ENCODE measurements around the gene PRR19.

PRR19 gene

DNA sequence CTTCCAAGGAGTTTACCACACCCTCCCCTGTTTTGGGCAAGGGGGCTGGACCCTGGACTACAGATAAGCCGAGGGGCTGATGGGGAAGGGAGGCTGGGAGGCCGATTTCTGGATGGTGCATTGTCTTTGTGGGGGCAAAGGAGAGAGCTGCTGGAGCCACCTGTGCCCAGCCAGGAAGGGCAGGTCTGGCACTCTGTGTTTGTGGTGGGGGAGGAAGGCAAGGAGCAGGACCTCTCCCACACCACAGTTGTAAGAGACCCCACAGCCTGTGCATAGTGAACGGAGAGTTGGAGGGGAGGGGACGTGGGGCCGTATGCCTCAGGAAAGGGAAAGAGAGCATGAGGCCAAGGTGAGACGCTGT lies 16.0 kb upstream of the PRR19 start:
- no peaks in the 10 kb centered on the region for H3K27me3 Mint-ChIP-seq
- peaks cover 4% of the 10 kb centered on the region for H3K36me3 Mint-ChIP-seq (ENCODE audit: low read depth)
- H3K4me3 Mint-ChIP-seq: peak overlapping the region; percentile 84
- H3K9me3 Mint-ChIP-seq: no peaks in the 10 kb centered on the region
- H3K4me1 Mint-ChIP-seq (ENCODE audit: low read depth): peaks cover 18% of the 10 kb centered on the region
- peak overlapping the region; percentile 40 for H3K27ac Mint-ChIP-seq

DNA sequence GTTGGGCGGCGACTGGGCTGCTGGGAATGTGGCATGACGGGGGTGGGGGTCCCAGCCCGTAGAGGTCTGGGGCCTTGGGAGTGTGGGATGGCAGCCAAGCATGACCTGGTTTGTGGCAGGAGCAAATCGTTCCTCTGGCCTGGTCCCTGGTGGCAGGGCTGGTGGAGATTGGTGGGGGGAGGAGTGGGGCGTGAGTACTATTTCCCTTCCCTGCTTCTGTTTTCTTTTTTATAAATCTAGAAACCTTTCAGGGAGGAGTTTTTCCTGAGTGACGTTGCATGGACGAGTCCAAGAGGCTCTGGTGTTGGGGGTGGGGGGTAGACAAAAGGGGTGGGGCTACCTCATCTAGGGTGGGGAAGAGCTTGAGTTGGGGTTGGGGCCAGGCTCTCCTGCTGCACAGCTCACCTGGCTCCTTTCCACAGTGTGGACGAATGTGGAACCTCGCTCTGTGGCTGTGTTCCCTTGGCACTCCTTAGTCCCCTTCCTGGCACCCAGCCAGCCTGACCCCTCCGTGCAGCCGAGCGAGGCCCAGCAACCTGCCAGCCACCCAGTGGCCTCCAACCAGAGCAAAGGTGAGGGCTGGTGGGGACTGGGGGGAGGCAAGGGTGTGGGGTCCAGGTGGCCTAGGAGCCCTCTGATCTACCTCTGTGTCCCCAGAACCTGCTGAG lies 15.4 kb upstream of the PRR19 start:
- Mint-ChIP-seq H3K27ac (no peak overlapping the region), H3K4me1 (ENCODE audit: low read depth) (peaks cover 18% of the 10 kb centered on the region), H3K27me3 (no peaks in the 10 kb centered on the region), H3K4me3 (no peak overlapping the region), H3K36me3 (ENCODE audit: low read depth) (peaks cover 4% of the 10 kb centered on the region), H3K9me3 (no peaks in the 10 kb centered on the region)

DNA sequence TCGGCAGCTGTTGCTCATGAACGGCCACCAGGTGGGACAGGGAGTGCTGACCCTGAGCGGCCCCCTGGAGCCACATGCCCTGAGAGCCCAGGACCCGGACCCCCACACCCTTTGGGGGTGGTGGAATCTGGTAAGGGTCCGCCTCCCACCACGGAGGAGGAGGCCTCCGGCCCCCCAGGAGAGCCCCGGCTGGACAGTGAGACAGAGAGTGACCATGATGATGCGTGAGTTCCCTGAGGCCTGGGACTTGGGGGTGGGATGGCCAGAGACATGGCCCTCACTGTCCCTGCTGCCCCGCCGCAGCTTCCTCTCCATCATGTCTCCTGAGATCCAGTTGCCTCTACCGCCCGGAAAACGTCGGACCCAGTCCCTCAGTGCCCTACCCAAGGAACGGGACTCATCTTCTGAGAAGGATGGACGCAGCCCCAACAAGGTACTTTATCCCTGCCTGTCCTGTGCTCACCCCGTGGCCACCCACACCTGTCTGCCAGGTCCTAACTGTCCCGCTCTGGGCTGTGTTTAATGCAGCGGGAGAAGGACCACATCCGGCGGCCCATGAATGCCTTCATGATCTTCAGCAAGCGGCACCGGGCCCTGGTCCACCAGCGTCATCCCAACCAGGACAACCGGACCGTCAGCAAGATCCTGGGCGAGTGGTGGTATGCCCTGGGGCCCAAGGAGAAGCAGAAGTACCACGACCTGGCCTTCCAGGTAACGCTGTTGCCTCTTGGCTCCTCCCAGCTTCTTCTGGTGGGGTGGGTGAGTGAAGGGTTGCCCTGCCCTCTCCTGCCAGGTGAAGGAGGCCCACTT lies 14.7 kb upstream of the PRR19 start:
- Mint-ChIP-seq H3K36me3 (ENCODE audit: low read depth) (peaks cover 4% of the 10 kb centered on the region), H3K27ac (no peak overlapping the region), H3K4me3 (no peak overlapping the region), H3K9me3 (no peaks in the 10 kb centered on the region), H3K4me1 (ENCODE audit: low read depth) (peaks cover 18% of the 10 kb centered on the region), H3K27me3 (no peaks in the 10 kb centered on the region)

DNA sequence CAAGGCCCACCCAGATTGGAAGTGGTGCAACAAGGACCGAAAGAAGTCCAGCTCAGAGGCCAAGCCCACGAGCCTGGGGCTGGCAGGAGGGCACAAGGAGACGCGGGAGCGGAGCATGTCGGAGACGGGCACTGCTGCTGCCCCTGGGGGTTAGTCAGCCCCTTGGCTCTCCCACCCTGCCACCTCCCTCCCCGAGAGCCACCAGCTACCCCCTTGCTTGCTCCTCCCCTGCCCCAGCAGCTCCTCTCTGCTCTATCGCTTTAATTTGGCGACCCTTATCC lies 14.2 kb upstream of the PRR19 start:
- peaks cover 18% of the 10 kb centered on the region for H3K4me1 Mint-ChIP-seq (ENCODE audit: low read depth)
- peaks cover 4% of the 10 kb centered on the region for H3K36me3 Mint-ChIP-seq (ENCODE audit: low read depth)
- H3K9me3 Mint-ChIP-seq: no peaks in the 10 kb centered on the region
- no peaks in the 10 kb centered on the region for H3K27me3 Mint-ChIP-seq
- no peak overlapping the region for H3K4me3 Mint-ChIP-seq
- no peak overlapping the region for H3K27ac Mint-ChIP-seq

DNA sequence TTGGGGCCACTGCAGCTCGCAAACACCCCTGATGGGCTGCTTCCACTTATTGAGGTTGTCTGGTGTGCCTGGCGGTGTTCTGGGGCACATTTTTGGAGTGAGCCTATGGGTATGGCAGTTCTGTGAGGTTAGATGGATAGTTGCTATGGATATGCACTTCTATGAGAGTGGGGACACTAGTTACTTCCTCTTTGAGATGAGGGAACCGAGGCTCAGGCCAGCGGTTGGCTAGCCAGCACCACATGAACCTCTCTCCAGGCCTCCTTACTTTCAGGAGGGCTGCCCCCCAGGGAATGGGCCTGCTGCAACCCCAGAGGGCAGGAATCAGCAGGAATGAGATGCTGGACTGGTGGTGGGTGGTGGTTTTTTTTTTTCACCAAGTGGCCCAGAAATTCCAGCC lies 13.5 kb upstream of the PRR19 start:
- Mint-ChIP-seq H3K9me3 (no peaks in the 10 kb centered on the region), H3K36me3 (ENCODE audit: low read depth) (peaks cover 7% of the 10 kb centered on the region), H3K4me1 (ENCODE audit: low read depth) (peaks cover 18% of the 10 kb centered on the region), H3K27me3 (no peaks in the 10 kb centered on the region), H3K4me3 (no peak overlapping the region), H3K27ac (no peak overlapping the region)

DNA sequence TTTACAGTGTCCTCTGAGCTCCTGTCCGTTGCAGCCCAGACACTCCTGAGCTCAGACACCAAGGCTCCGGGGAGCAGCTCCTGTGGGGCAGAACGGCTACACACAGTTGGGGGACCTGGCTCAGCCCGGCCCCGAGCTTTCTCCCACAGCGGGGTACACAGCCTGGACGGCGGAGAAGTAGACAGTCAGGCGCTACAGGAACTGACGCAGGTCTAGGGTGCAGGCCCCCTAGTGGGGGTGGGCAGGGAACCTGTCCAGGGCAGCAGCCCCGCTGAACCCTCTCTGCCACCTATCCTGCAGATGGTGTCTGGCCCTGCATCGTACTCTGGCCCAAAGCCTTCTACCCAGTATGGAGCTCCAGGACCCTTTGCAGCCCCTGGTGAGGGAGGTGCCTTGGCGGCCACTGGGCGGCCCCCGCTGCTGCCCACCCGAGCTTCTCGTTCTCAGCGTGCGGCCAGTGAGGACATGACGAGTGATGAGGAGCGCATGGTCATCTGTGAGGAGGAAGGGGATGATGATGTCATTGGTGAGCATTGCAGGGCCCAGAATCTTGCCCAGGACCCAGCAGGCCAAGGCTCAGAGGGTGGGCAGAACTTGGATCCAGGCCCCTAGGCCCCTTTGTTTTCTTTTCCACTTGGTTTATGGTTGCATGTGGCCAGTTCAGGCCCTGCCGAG lies 12.9 kb upstream of the PRR19 start:
- Mint-ChIP-seq H3K4me3 (no peak overlapping the region), H3K9me3 (no peaks in the 10 kb centered on the region), H3K36me3 (ENCODE audit: low read depth) (peaks cover 11% of the 10 kb centered on the region), H3K27ac (no peak overlapping the region), H3K27me3 (no peaks in the 10 kb centered on the region), H3K4me1 (ENCODE audit: low read depth) (peaks cover 18% of the 10 kb centered on the region)

DNA sequence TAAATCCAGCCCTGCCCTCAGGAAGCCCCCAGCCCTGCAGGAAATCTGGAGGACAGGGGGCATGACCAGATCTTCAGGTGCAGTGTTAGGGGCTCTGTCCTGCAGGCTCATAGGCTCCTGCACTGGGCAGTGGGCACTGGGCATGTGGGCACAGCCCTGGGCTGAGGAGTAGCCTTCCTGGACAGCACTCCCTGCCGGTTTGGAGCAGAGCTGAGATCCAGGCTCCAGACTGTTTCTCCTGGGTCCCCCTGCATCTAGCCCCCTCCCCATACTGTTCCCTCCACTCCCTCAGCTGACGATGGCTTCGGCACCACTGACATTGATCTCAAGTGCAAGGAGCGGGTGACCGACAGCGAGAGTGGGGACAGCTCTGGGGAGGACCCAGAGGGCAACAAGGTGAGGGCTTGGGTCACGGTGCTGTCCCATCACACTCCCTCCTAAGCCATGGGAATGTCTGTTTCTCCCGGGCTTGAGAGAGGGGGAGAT lies 12.3 kb upstream of the PRR19 start:
- peaks cover 18% of the 10 kb centered on the region for H3K4me1 Mint-ChIP-seq (ENCODE audit: low read depth)
- H3K27ac Mint-ChIP-seq: no peak overlapping the region

DNA sequence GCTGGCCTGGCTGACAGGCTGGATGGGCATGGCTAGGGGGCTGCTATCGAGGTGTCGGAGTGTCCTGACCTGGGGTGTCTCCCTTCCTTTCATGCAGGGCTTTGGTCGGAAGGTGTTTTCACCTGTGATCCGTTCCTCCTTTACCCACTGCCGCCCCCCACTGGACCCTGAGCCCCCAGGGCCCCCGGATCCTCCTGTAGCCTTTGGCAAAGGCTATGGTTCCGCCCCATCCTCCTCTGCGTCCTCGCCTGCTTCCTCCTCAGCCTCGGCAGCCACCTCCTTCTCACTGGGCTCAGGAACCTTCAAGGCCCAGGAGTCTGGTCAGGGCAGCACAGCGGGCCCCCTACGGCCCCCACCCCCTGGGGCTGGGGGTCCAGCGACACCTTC lies 11.8 kb upstream of the PRR19 start:
- H3K9me3 Mint-ChIP-seq: no peaks in the 10 kb centered on the region
- no peak overlapping the region for H3K27ac Mint-ChIP-seq
- H3K4me1 Mint-ChIP-seq (ENCODE audit: low read depth): peaks cover 13% of the 10 kb centered on the region
- no peaks in the 10 kb centered on the region for H3K27me3 Mint-ChIP-seq
- H3K36me3 Mint-ChIP-seq (ENCODE audit: low read depth): peaks cover 14% of the 10 kb centered on the region
- H3K4me3 Mint-ChIP-seq: no peak overlapping the region

More for the DNA sequence above, 12.3 kb upstream of the PRR19 start:
- Mint-ChIP-seq H3K9me3 (no peaks in the 10 kb centered on the region), H3K36me3 (ENCODE audit: low read depth) (peaks cover 14% of the 10 kb centered on the region), H3K27me3 (no peaks in the 10 kb centered on the region), H3K4me3 (no peak overlapping the region)

DNA sequence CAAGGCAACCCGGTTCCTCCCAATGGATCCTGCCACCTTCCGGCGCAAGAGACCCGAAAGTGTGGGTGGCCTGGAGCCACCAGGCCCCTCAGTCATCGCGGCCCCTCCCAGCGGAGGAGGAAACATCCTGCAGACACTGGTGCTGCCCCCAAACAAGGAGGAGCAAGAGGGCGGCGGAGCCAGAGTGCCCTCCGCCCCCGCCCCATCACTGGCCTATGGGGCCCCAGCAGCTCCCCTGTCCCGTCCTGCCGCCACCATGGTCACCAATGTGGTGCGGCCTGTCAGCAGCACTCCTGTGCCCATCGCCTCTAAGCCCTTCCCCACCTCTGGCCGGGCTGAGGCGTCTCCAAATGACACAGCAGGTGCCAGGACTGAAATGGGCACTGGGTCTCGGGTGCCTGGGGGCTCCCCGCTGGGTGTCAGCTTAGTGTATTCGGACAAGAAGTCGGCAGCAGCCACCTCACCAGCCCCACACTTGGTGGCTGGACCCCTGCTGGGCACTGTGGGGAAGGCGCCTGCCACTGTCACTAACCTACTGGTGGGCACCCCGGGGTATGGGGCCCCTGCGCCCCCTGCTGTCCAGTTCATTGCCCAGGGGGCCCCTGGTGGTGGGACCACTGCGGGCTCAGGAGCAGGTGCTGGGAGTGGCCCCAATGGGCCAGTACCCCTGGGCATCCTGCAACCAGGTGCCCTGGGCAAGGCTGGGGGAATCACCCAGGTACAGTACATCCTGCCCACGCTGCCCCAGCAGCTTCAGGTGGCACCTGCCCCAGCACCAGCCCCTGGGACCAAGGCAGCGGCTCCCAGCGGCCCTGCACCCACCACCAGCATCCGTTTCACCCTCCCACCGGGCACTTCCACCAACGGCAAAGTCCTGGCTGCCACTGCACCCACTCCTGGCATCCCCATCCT lies 11.2 kb upstream of the PRR19 start:
- Mint-ChIP-seq H3K27me3 (no peaks in the 10 kb centered on the region), H3K4me1 (ENCODE audit: low read depth) (peaks cover 6% of the 10 kb centered on the region), H3K9me3 (no peaks in the 10 kb centered on the region), H3K4me3 (no peak overlapping the region), H3K27ac (no peak overlapping the region), H3K36me3 (ENCODE audit: low read depth) (peaks cover 14% of the 10 kb centered on the region)

DNA sequence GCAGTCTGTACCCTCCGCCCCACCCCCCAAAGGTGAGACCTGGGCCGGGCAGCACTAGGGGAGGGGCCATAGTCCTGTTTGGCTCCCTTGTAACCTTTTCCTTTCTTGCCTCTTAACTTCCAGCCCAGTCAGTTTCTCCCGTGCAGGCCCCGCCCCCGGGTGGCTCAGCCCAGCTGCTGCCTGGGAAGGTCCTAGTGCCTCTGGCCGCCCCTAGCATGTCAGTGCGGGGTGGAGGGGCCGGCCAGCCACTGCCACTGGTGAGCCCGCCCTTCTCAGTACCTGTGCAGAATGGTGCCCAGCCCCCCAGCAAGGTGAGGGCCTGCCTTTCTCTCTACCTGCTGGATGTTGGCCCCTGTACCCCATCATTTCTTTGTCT lies 10.5 kb upstream of the PRR19 start:
- no peaks in the 10 kb centered on the region for H3K9me3 Mint-ChIP-seq
- H3K4me1 Mint-ChIP-seq (ENCODE audit: low read depth): peaks cover 5% of the 10 kb centered on the region
- no peak overlapping the region for H3K27ac Mint-ChIP-seq
- no peaks in the 10 kb centered on the region for H3K27me3 Mint-ChIP-seq
- H3K4me3 Mint-ChIP-seq: no peak overlapping the region
- H3K36me3 Mint-ChIP-seq (ENCODE audit: low read depth): peaks cover 14% of the 10 kb centered on the region

DNA sequence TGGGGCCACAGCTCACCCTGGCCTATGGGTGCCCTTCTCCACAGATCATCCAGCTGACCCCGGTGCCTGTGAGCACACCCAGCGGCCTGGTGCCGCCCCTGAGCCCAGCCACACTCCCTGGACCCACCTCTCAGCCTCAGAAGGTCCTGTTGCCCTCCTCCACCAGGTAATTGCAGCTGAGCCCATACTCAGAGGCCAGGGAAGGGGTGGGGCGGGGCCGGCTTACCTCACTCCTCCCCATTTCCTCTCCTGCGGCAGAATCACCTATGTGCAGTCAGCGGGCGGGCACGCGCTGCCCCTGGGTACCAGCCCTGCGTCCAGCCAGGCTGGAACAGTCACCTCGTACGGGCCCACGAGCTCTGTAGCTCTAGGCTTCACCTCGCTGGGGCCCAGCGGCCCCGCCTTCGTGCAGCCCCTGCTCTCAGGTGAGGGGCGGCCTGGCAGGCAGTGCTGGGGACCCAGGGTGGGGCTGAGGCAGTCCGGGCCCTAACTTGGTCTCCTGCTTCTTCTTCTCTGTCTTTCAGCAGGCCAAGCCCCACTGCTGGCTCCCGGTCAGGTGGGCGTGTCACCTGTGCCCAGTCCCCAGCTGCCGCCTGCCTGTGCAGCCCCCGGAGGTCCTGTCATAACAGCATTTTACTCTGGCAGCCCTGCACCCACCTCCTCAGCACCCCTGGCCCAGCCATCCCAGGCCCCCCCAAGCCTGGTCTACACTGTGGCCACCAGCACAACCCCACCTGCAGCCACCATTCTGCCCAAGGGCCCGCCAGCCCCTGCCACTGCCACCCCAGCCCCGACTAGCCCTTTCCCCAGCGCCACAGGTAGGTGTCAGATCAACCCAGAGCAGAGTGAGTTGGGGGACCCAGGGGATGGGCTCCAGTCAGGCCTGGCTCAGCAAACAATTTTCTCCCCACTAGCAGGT lies 9.6 kb upstream of the PRR19 start:
- H3K9me3 Mint-ChIP-seq: no peaks in the 10 kb centered on the region
- no peaks in the 10 kb centered on the region for H3K27me3 Mint-ChIP-seq
- no peak overlapping the region for H3K27ac Mint-ChIP-seq
- H3K4me1 Mint-ChIP-seq (ENCODE audit: low read depth): peaks cover 5% of the 10 kb centered on the region
- peaks cover 19% of the 10 kb centered on the region for H3K36me3 Mint-ChIP-seq (ENCODE audit: low read depth)
- no peak overlapping the region for H3K4me3 Mint-ChIP-seq

DNA sequence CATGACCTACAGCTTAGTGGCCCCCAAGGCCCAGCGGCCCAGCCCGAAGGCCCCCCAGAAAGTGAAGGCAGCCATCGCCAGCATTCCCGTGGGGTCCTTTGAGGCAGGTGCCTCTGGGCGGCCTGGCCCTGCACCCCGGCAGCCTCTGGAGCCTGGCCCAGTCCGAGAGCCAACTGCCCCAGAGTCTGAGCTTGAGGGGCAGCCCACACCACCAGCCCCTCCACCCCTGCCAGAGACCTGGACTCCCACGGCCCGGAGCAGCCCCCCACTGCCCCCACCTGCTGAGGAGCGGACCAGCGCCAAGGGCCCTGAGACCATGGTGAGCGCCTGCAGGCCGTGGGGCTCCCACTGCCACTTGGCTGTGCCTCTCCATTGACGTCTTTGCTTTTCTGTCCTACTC lies 9.0 kb upstream of the PRR19 start:
- H3K36me3 Mint-ChIP-seq (ENCODE audit: low read depth): peaks cover 19% of the 10 kb centered on the region

DNA sequence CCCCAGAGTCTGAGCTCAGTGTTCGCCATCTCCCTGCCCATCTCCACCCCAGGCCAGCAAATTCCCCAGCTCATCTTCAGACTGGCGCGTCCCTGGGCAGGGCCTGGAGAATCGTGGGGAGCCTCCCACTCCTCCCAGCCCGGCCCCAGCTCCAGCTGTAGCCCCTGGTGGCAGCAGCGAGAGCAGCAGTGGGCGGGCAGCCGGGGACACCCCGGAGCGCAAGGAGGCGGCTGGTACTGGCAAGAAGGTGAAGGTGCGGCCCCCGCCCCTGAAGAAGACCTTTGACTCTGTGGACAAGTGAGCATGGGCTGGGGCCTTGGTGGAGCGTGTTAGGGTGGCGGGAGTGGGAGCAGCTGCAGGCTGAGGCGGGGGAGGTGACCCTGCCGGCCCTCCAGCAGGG lies 8.4 kb upstream of the PRR19 start:
- Mint-ChIP-seq H3K9me3 (no peaks in the 10 kb centered on the region), H3K27me3 (no peaks in the 10 kb centered on the region), H3K4me1 (ENCODE audit: low read depth) (peaks cover 5% of the 10 kb centered on the region), H3K36me3 (ENCODE audit: low read depth) (peaks cover 19% of the 10 kb centered on the region), H3K4me3 (no peak overlapping the region), H3K27ac (no peak overlapping the region)

More for the DNA sequence above, 9.0 kb upstream of the PRR19 start:
- H3K4me3 Mint-ChIP-seq: no peak overlapping the region
- no peaks in the 10 kb centered on the region for H3K27me3 Mint-ChIP-seq
- H3K4me1 Mint-ChIP-seq (ENCODE audit: low read depth): peaks cover 5% of the 10 kb centered on the region
- no peak overlapping the region for H3K27ac Mint-ChIP-seq
- no peaks in the 10 kb centered on the region for H3K9me3 Mint-ChIP-seq

DNA sequence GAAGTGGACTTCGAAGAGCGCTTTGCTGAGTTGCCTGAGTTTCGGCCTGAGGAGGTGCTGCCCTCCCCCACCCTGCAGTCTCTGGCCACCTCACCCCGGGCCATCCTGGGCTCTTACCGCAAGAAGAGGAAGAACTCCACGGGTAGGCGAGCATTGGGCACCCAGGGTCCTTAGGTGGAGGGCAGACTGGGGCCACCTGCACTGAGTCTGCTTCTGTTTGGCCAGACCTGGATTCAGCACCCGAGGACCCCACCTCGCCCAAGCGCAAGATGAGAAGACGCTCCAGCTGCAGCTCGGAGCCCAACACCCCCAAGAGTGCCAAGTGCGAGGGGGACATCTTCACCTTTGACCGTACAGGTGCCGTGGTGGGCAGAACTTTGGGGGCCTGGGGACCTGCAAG lies 8.0 kb upstream of the PRR19 start:
- Mint-ChIP-seq H3K27ac (no peak overlapping the region), H3K27me3 (no peaks in the 10 kb centered on the region), H3K4me3 (no peak overlapping the region), H3K4me1 (ENCODE audit: low read depth) (peaks cover 5% of the 10 kb centered on the region), H3K36me3 (ENCODE audit: low read depth) (peaks cover 19% of the 10 kb centered on the region), H3K9me3 (no peaks in the 10 kb centered on the region)
